HG02763 (cell line): Measurements from ENCODE around the gene TRABD2A.

Source experiments
- ATAC-seq: cut with Tn5 transposase; IDR thresholded peaks from one replicate; pipeline ENCODE4 v1.9.1; 2021; ENCODE audit warnings: mild to moderate bottlenecking, moderate library complexity; ENCODE audit not compliant: unreplicated experiment

TRABD2A gene

DNA sequence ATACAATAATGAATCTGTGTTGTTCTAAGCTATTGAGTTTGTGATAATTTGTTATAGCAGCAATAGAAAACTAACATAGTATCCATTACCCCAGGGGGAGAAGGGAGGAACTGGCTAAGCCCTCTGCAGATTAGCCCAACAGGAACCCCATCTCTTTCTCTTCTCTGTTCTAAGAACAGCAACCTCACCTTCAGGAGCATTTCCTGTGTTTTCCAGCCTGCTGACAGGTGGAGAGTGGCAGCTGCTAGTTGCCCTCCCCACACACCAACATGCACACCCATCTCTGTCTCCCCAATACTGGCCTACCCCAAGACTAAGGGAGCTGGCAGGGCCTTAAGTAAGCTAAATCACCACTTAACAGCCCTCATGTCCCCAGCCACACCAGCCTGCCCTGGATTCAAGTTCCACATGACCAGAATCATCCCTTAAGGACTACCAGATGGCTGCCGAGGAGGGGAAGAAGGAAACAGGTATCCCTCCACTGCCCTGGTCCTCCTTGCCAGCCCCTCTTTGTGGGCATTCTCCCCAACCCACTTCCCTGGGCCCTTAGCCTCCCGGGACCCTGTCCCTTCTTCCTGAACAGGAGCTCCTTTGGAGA lies 52.8 kb downstream of the TRABD2A start:
- no peak for ATAC-seq

DNA sequence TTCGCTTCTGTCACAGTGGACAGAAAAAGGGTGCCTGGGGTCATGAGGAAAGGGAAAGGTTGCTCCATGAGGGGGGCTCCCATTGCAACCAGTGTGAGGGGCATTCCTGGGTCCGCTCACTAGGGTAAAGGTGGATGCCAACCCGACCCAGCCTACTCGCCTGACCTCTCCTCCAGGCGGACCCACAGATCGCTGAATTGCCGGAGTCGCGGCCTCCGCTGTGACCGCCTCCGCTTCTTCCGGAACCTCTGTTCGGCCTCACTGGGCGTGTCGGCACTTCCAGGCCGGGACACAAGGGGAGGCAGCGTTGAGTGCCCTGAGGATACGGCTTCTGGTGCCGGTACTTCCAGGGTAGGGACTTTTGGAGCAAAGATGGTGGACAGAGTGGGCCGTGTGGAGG lies 57.1 kb downstream of the TRABD2A start:
- ATAC-seq: no peak

DNA sequence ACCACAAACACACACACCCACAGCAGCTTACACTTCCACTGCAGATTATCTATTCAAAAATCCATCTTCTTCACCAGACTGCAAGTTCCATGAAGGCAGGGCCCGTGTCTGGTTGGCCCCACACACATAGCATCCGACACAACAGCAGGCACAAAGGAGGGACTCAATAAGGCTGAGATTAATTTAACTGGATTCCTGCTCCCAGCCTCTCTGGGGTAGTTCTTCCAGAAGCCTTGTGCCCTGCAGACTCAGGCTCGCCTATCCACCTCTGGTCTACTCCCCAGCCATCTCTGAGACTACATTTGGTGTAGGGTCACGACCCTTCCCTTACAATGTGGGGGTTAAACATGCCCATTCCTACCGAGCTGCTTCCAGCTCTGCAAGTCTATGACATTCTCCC lies 57.7 kb downstream of the TRABD2A start:
- no peak for ATAC-seq

DNA sequence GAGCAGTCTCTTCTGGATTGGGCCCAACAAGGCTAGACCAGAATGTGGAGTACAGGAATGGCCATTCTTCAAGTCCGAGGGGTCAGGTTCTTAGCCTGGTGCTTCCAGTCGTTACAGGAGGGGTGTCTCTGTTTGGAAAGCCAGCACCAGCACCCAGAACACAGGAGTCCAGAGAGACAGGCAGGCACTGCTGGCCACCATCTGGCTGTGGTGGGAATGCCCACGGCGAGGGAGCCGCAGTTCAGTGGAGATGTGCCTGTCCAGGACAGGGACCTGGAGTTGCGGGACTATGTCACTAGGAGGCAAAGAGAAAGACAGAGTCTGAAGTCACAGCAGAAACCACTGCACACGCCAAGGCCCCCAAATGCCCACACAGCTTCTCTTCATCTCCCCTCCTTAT lies 59.1 kb downstream of the TRABD2A start:
- ATAC-seq: no peak

DNA sequence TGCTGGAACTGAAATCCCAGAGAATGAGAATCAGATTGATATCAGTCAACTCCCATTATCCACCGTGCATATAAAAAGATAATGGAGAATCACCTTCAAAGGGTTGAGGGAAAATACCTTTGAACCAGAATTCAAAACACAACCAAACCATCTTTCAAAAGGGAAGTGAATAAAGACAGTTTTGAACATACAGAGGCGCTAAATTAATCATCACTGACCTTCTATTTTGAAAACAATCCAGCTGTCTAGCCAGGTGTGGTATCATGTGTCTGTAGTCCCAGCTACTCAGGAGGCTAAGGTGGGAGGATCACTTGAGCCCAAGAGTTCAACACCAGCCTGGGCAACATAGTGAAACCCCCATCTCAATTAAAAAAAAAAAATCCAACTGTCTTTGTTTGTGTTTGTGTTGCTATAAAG lies 63.6 kb downstream of the TRABD2A start:
- peak; percentile 89 for ATAC-seq

DNA sequence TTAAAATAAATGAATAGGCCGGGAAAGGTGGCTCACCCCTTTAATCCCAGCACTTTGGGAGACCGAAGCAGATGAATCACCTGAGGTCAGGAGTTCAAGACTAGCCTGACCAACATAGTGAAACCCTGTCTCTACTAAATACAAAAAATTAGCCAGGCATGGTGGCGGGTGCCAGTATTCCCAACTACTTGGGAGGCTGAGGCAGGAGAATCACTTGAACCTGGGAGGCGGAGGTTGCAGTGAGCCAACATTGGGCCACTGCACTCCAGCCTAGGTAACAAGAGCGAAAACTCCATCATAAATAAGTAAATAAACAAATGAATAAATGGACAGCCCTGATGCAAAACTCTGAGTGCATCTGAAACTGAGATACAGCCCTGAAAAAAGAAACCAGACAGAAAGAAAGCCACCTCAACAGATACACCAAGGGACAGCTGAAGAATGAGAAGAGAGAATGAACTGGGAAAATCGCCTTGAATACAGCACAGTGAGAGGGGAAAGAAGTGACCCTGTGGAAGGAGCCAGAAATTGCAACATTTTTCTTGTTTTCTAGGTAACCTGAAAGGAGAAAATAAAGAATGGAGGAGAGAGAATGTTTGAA lies 64.4 kb downstream of the TRABD2A start:
- peak; percentile 71 for ATAC-seq

DNA sequence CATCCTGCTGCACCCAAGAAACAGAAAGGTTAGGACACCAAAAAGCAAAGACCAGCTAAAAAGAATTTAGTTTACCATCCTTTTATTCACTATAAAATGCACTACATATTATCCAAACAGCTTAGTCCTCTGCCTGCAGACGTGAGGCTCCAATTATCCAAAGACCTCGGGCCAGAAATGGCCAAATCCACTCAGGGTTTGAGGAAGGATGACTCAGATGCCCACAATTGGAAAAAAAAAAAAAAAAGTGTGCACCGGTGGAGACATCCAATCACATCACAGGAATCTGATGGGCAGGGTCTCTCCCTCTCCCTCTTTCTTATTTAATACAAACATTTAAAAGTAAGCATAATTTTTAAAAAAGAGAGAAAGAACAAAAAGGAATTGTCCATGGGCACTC lies 65.7 kb downstream of the TRABD2A start:
- ATAC-seq: no peak

DNA sequence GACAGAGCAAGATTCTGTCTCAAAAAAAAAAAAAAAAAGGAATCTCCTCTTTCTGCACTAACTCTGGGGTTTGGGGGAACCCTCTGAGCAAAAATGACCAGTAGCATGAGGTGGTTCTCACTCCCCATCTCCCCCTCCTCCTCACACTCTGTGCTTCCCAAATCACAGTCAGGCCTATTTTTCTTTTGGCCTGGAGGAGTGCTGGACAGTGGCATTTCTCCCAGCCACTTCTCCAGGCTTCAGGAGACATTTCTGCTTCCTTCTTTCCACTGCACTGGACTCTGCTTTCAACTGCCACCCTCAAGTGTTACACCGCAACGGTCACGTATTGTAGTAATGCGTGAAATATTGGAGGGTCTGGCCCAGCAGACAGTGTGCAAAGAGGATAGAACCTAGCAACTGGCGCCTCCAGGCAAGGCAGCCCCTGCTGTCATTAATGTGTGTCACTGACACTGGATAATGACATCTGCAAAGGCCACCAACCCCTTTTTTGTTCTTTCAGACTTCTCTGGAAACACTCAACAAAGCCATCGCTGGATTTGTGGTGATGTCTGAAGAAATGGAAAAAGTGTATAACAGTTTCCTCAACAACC lies 68.9 kb downstream of the TRABD2A start:
- ATAC-seq: no peak

DNA sequence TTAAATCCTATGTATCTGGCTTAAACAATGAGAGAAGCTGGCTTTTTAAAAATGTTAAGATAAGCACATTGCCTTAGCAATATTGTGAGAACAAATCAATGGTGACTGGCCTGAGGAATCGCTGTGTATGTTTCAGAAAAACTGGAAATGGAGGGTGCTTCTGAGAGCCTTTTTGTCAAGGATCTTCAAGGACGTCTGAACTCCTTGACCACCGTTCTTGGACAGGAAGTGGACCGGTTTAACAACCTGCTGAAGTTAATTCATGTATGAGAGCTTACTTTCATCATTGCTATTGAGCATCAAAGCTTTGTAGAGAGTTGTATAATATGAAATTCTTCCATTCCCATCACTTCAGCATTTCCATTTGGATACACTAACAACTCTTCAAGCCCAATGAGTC lies 72.6 kb downstream of the TRABD2A start:
- no peak for ATAC-seq

DNA sequence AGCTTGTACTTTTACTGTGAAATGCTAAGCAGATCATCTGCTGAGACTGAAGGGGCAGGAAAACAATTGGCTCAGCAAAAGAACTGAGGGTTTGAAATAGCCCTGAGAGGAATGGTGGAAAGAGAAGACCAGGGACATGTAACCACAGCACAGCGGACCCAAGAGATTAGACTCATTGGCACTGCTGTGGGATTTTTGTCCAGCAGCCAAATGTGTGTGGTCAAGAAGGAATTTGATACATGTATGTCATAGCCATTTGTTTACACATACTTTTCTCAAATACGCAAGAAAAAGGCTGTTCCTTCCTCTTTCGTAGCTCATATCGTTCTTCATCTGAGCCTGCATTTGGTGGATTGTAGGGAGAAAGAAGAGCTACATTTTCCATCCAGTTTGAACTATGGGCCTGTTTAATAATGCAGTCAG lies 73.8 kb downstream of the TRABD2A start:
- no peak for ATAC-seq

DNA sequence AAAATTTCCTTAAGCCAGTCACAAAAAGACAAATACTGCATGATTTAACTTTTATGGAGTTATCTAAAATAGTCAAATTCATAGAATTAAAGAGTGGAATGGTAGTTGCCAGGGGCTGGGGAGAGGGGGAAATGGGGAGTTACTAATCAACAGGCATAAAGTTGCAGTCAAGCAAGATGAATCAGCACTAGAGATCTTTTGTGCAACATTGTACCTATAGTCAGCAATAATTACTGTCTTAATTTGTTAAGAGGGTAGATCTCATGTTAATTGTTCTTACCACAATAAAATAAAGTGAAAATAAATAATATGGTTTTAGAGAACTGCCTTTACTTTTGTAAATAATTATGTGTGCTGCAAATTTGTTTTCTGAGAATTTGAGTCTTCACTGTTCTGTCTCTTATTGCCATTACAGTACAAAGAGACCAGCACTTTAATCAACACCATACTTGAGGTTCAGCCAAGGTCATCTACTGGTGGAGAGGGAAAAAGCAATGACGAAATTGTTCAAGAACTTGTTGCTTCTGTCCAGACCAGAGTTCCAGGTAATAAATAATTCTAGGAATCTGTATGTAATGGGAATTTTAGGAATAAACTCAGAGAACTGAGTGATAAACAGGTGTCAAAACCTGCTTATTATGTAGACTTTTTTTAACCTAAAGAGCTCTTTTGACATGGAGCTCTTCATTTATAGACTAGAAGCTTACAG lies 75.5 kb downstream of the TRABD2A start:
- ATAC-seq: no peak

DNA sequence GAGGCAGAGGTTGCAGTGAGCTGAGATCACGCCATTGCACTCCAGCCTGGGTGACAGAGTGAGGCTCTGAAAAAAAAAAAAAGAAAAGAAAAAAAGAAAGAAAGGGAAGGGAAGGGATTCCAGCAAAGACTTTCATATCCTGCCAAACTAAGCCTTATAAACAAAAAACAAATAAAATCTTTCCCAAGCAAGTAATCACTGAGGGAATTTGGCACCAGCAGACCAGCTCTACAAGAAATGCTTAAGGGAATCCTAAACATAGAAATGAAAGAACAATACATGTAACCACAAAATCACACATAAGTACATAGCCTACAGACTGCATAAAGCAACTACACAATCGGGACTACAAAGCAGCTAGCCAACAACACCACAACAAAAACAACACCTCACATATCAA lies 79.1 kb downstream of the TRABD2A start:
- no peak for ATAC-seq

DNA sequence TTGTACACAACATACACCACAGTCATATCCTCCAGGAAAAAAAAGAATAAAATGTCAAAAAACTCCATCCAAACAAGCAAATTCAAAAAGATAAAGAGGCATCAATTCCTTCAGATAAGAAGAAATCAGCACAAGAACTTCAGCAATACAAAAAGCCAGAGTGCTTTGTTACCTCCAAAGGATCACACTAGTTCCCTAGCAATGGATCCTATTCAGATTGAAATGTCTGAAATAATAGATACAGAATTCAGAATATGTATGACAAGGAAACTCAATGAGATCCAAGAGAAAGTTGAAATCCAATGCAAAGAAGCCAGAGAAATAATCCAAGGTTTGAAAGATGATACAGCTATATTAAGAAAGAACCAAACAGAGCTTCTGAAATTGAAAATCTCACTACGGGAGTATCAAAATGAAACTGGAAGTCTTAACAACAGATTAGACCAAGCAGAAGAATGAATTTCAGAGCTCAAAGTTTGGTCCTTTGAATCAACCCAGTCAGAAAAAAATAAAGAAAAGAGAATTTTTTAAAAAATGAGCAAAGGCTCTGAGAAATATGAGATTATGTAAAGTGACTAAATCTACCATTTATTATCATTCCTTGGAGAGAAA lies 80.6 kb downstream of the TRABD2A start:
- peak; percentile 82 for ATAC-seq

DNA sequence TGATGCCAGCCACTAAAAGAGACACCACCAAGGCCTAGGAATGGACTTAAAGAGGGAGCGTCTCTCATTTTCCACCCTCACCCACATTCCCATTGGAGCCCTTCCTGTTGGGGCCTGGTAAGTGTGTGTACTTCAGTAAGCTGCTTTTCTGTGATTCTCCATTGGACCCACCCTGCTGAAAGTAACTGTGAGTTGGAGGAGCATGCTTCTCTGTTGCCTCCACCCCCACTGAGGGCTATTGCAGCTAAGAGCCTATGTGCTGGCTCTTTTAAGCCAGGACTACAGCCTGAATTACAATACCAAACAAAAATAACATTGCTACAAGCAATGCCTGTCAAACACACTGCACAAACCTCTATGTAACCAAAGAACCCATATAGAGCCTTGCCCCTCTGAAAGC lies 81.1 kb downstream of the TRABD2A start:
- peak; percentile 23 for ATAC-seq

DNA sequence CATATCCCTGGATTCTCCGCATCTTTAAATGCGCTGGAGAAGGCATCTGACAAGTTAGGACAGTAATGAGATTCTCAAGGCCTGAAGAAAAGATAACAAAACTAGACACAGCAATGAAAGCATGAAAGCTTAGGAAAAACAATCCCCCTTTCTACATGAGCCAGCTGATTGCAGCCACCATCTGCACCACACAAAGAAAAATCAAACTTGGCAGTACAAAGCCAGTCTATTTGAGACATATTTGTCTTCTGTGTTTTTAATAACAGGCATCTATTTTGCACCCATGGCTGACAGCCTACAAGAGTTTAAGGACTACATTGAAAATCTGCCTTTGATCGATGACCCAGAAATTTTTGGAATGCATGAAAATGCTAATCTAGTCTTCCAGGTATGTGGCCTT lies 83.6 kb downstream of the TRABD2A start:
- no peak for ATAC-seq

DNA sequence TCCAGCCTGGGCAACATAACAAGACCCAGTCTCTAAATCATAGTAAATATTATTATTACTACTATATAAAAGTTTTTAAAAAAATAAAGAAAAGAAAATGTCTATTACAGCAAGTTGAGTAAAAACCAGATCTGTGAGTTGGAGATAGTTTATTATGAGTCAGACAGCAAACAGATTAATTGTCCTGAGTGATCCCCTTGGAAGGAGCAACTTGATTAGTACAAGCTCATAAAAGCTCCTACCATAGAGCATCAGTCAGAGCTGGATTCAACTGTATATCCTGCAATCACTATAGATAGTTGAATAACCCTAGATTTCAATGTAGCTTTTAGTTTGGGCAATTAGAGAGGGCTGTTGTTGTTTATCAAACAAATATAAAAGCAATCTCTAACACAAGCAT lies 84.1 kb downstream of the TRABD2A start:
- ATAC-seq: no peak

DNA sequence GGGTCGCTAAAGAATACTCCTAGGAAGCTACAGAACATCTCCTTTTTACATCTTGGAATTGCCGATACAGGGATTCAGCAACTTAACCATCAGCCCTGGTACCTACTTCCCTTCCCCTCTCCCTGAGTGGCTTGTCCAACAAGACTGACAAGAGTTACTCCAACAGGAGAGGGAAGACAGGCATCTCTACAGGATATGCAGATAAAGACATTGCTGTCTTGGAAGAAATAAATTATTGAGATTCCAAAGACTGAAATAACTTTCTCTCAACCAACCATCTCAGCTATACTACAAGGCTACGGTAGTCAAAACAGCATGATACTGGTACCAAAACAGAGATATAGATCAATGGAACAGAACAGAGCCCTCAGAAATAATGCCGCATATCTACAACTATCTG lies 87.2 kb downstream of the TRABD2A start:
- ATAC-seq: no peak

DNA sequence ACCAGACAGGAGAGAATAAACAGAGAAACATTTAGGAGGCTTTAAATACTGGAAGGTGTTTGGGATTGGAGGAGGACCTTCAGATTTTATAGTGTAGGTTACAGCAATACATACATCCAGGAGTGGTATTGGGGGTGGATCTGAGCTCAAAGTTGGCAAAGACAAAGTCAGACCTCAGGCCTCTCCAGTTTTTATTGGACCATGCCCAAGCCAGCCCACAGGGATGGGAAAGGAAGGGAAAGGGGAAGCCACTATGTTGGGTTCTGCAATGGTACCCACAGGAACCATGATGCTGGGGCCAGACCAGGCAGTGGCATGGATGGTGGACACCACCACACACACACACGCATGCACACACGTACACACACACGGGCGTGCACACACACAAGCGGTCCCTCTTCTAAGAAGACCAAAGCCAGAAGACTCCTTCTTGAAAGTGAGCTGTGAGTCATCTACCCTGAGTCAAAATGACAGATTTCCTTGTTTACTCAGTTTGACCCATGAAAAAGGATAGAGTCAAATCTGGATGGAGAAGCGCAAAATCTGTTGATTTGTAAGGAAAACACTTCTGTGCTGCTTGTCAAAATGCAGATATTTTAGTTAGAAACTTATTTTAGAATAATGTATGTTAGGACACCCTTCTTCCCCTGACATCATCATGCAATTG lies 87.9 kb downstream of the TRABD2A start:
- ATAC-seq: no peak

DNA sequence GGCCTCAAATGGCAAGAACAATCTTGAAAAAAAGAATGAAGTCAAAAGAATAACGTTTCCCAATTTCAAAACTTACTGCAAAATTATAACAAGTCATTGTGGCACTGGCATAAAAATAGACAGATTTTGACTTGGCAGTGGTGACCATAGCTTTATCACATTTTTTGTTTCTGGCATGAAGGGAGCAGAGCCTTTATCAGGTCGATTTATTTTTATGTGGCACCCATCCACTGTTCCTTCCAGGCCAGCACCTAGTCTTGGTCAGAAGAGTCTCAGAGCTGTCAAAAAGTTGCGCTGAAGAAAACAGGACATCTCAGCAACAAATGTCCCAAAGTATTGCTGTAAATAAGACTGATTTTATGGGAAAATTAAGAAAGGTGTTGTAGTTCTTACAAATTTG lies 92.4 kb downstream of the TRABD2A start:
- ATAC-seq: no peak

DNA sequence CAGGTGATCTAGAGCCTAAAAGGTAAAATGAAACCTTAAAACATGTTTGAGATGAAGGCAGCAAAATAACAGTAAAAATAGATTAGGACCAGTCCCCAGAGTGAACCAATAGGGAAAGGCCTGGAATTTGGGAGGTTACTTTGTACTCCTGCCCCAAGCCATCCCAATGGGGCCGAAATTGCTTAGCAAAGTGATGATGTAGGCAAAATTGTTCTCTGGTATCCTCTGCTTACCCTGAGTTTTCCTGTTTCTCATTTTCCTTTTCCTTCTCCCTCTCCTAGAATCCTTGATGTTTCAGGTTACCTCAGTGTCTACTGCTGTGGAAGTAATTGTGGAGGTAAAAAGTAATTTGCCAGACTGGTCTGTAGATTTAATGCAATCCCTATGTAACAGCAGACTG lies 92.9 kb downstream of the TRABD2A start:
- no peak for ATAC-seq

DNA sequence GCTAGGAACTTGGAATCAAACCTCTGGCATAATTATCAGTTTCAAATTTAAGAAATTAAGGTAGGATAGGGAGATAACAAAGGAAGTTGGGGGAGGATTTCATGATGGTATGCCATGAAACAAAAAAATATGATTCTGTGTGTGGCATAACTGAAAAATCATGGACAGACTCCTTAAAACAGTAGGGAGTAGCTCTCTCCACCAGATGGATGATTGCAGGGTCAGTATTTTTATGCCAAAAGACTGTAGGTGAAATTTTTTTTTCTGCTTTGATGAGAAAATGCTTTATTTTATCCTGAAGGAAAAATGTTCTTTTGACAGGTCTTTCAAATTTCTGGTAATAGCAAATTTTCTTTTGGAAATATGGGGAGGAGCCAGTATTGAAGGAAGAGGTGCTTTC lies 94.3 kb downstream of the TRABD2A start:
- ATAC-seq: no peak
